ENCODE results near the gene AXIN2. TPM values are rescaled to one million over a fixed set of nuclear protein-coding genes. Genes with fewer than 3 reads are reported as not detected.

The AXIN2 gene
- total and polyA plus RNA-seq, 2 donors from 2014 or later: 1.2 to 14.0 TPM

GRCh38 chr17:65586899-65587298 is 25.5 kb upstream of the AXIN2 start:
- no peak overlapping the region for H3K4me3 ChIP-seq (ENCODE audit: low read length in 3 of 3)
- H3K27me3 ChIP-seq (ENCODE audit: control insufficient read depth, insufficient read depth, low read length): no peaks in the 10 kb centered on the region
- no peak overlapping the region for H3K9ac ChIP-seq (ENCODE audit: low read length in 3 of 3)
- H3K27ac ChIP-seq (ENCODE audit: low read depth in 2 of 2, low read length in 2 of 2): no peak overlapping the region
- no peak for TF ChIP-seq CTCF (IDR thresholded peaks at IDR 0.05; ENCODE audit: borderline replicate concordance, extremely low read depth, insufficient read depth)
- intact Hi-C loops (cut with DNase I): no loop called here
- no peak for FAIRE-seq
- no peaks in the 10 kb centered on the region for H3K4me1 ChIP-seq (ENCODE audit: control insufficient read depth in 2 of 3, insufficient read depth in 2 of 3, low read depth in 1 of 3, low read length in 3 of 3)
- DNase-seq: peak in 2 of 5 donors; percentile 23 to 37
- H3K9me3 ChIP-seq (ENCODE audit: control insufficient read depth in 2 of 3, insufficient read depth in 1 of 3, low read length in 3 of 3): no peaks in the 10 kb centered on the region
- H3K36me3 ChIP-seq (ENCODE audit: control insufficient read depth in 2 of 3, insufficient read depth in 3 of 3, low read length in 3 of 3): no peaks in the 10 kb centered on the region

GRCh38 chr17:65584604-65585521 is 23.4 kb upstream of the AXIN2 start:
- Histone ChIP-seq H3K36me3 (ENCODE audit: control insufficient read depth in 2 of 3, insufficient read depth in 3 of 3, low read length in 3 of 3) (no peaks in the 10 kb centered on the region), H3K27ac (ENCODE audit: low read depth in 2 of 2, low read length in 2 of 2) (no peak overlapping the region), H3K4me1 (ENCODE audit: control insufficient read depth in 2 of 3, insufficient read depth in 2 of 3, low read depth in 1 of 3, low read length in 3 of 3) (no peaks in the 10 kb centered on the region), H3K9ac (ENCODE audit: low read length in 3 of 3) (no peak overlapping the region), H3K4me3 (ENCODE audit: low read length in 3 of 3) (no peak overlapping the region), H3K9me3 (ENCODE audit: control insufficient read depth in 2 of 3, insufficient read depth in 1 of 3, low read length in 3 of 3) (no peaks in the 10 kb centered on the region), H3K27me3 (ENCODE audit: control insufficient read depth, insufficient read depth, low read length) (no peaks in the 10 kb centered on the region)
- FAIRE-seq (no peak), DNase-seq (no peak)
- intact Hi-C loops (cut with DNase I): no loop called here
- no peak for TF ChIP-seq CTCF (IDR thresholded peaks at IDR 0.05; ENCODE audit: borderline replicate concordance, extremely low read depth, insufficient read depth)

- TF ChIP-seq CTCF (IDR thresholded peaks at IDR 0.05; ENCODE audit: borderline replicate concordance, extremely low read depth, insufficient read depth): no peak
- H3K27me3 ChIP-seq (ENCODE audit: control insufficient read depth, insufficient read depth, low read length): no peaks in the 10 kb centered on the region
- DNase-seq: peak in 1 of 5 donors; percentile 57
- no peak for FAIRE-seq
- H3K9ac ChIP-seq (ENCODE audit: low read length in 3 of 3): no peak overlapping the region
- H3K4me3 ChIP-seq (ENCODE audit: low read length in 3 of 3): no peak overlapping the region
- no peaks in the 10 kb centered on the region for H3K4me1 ChIP-seq (ENCODE audit: control insufficient read depth in 2 of 3, insufficient read depth in 2 of 3, low read depth in 1 of 3, low read length in 3 of 3)
- intact Hi-C loops (cut with DNase I): no loop called here
- no peaks in the 10 kb centered on the region for H3K36me3 ChIP-seq (ENCODE audit: control insufficient read depth in 2 of 3, insufficient read depth in 3 of 3, low read length in 3 of 3)
- no peaks in the 10 kb centered on the region for H3K9me3 ChIP-seq (ENCODE audit: control insufficient read depth in 2 of 3, insufficient read depth in 1 of 3, low read length in 3 of 3)
- no peak overlapping the region for H3K27ac ChIP-seq (ENCODE audit: low read depth in 2 of 2, low read length in 2 of 2)
Measured at GRCh38 chr17:65583921-65584603, 22.6 kb upstream of the AXIN2 start.
